Esophagus (tissue), 2 donors: Measurements from ENCODE around the gene CD300C. TPM values are rescaled to one million over a fixed set of nuclear protein-coding genes. Genes with fewer than 3 reads are reported as not detected.
"Not testable (repeated sequence)": the region's sequence is repeated elsewhere in the genome, so short reads cannot be mapped to it uniquely, and the experiment has no call there.

Experiments
- H3K27ac ChIP-seq, 2 donors: one replicate each; pipeline ENCODE4 v1.5.1; 2013; ENCODE audit warnings: low read depth in 2 of 2, mild to moderate bottlenecking in 2 of 2, inconsistent platforms in 1 of 2, low read length in 1 of 2, moderate library complexity in 1 of 2
- H3K27me3 ChIP-seq, 2 donors: one replicate each; pipeline ENCODE4 v1.6.1; 2013; ENCODE audit warnings: low read length in 2 of 2, control low read depth in 1 of 2, mild to moderate bottlenecking in 1 of 2; ENCODE audit not compliant: insufficient read depth in 2 of 2, control insufficient read depth in 1 of 2
- H3K36me3 ChIP-seq, 2 donors: one replicate each; pipeline ENCODE4 v1.6.1; 2013; ENCODE audit warnings: low read length in 1 of 2; ENCODE audit not compliant: control insufficient read depth in 2 of 2, insufficient read depth in 2 of 2
- H3K4me1 ChIP-seq, 2 donors: one replicate each; pipeline ENCODE4 v1.6.1; 2013; ENCODE audit warnings: low read length in 1 of 2; ENCODE audit not compliant: control insufficient read depth in 2 of 2, insufficient read depth in 2 of 2
- H3K4me3 ChIP-seq, 2 donors: one replicate each; pipeline ENCODE4 v1.5.1; 2013; ENCODE audit warnings: low read length in 2 of 2, mild to moderate bottlenecking in 2 of 2, low read depth in 1 of 2, moderate library complexity in 1 of 2
- H3K9me3 ChIP-seq, 2 donors: one replicate each; pipeline ENCODE4 v1.6.1; 2013; ENCODE audit warnings: mild to moderate bottlenecking in 2 of 2, low read depth in 1 of 2, low read length in 1 of 2, moderate library complexity in 1 of 2; ENCODE audit not compliant: control insufficient read depth in 2 of 2, insufficient read depth in 1 of 2
- WGBS, 2 donors: extraction: QIAGEN DNeasy Blood & Tissue Kit; methylation state at CpG; one replicate each; pipeline ENCODE4 v1.1.7; 2013; 5-methylcytosine and 5-hydroxymethylcytosine counted together
- polyA plus RNA-seq, 2 donors: library from polyadenylated mRNA; stranded (reverse); fragments of 200-250 nt; gene quantifications; one replicate each; pipeline ENCODE4 v1.2.3, GENCODE V29; 2013
- donor health status: healthy with polysubstance abuse.
- donor health status: Bipolar disorder and iron deficiency.

Gene CD300C
- polyA plus RNA-seq, 2 donors, result 0.04 to 0.14 TPM

- WGBS, 2 donors, result 73 to 76% methylated on average over 3 of the region's 3 CpGs
Observed at GRCh38 chr17:74520016-74520434, 25.9 kb downstream of the CD300C start.

DNA sequence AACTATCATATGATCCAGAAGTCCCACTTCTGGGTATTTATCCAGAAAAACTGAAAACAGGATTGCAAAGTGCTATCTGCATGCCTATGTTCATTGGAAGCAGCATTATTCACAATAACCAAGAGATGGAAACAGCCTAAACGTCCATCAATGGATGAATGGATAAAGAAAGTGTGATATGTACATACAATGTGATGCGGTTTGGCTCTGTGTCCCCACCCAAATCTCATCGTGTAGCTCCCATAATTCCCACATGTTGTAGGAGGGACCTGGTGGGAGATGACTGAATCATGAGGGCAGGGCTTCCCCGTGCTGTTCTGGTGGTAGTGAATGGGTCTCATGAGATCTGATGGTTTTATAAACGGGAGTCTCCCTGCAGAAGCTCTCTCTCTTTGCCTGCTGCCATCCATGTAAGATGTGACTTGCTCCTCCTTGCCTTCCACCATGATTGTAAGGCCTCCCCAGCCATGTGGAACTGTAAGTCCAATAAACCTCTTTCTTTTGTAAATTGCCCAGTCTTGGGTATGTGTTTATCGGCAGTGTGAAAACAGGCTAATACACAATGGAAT lies 27.4 kb downstream of the CD300C start:
- WGBS, 2 donors, result 77 to 81% methylated on average over 6 of the region's 6 CpGs
- H3K9me3 ChIP-seq, result peaks cover 7 to 24% of the 10 kb centered on the region in 2 donors
- not testable (repeated sequence) for H3K4me1 ChIP-seq, H3K27me3 ChIP-seq, H3K36me3 ChIP-seq, H3K4me3 ChIP-seq, H3K27ac ChIP-seq

More at GRCh38 chr17:74520016-74520434, 25.9 kb downstream of the CD300C start:
- H3K4me3 ChIP-seq, result no peak overlapping the region
- H3K9me3 ChIP-seq, result peaks cover 8 to 17% of the 10 kb centered on the region in 2 donors
- no peak overlapping the region for H3K27ac ChIP-seq
- no peaks in the 10 kb centered on the region for H3K27me3 ChIP-seq
- H3K36me3 ChIP-seq, result no peaks in the 10 kb centered on the region
- no peaks in the 10 kb centered on the region for H3K4me1 ChIP-seq

DNA sequence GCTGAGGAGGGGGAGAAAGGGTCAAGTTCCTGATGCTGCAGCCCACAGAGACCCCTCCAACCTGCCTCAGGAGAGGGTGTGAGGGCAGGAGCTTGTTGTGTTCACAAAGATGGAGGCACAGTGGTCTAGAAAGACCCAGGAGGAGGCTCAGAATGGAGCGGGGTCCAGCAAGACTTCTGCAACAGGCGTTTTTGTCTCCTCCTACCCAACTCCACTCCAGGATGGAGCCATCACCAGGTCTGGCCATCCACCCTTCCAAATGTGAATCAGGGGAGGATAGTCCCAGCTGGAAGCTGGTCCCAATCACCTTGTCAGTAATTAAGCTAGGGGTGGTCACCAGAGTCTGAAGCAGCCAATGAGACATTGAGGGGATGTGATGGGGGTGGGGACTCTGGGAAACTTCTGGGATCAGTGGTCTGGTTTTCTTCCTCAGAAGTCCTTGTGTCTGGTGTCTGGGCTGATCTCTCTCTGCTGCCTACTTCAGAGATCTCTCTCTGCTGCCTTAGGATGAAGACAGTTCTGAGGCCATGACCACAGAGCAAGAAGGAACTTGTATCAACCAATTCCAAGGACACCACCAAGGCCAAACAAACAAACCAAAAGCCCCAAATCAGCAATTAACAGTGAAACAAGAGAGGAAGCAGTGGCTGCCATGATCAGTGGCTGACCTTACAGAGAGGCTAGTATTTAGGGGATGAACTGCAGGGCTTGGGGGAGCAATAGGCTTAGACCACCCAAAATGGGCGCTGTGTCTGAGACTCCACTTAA lies 29.2 kb downstream of the CD300C start:
- H3K4me1 ChIP-seq, result no peaks in the 10 kb centered on the region
- H3K4me3 ChIP-seq, result no peak overlapping the region
- no peak overlapping the region for H3K27ac ChIP-seq
- peaks cover 0 to 11% of the 10 kb centered on the region in 2 donors for H3K9me3 ChIP-seq
- H3K36me3 ChIP-seq, result no peaks in the 10 kb centered on the region
- WGBS, 2 donors, result 88 to 91% methylated on average over 3 of the region's 3 CpGs
- no peaks in the 10 kb centered on the region for H3K27me3 ChIP-seq

DNA sequence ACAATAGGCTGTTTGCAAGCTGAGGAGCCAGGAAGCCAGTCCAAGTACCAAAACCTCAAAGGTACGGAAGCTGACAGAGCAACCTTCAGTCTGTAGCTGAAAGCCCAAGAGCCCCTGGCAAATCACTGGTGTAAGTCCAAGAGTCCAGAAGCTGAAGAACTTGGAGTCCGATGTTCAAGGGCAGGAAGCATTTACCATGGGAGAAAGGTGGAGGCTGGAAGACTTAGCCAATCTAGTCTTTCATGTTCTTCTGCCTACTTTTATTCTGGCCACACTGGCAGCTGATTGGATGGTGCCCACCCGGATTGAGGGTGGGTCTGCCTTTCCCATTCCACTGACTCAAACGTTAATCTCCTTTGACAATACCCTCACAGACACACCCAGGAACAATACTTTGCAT lies 30.0 kb downstream of the CD300C start:
- H3K27ac ChIP-seq, result no peak overlapping the region
- H3K4me3 ChIP-seq, result no peak overlapping the region
- no peaks in the 10 kb centered on the region for H3K36me3 ChIP-seq
- H3K9me3 ChIP-seq, result peaks cover 0 to 8% of the 10 kb centered on the region in 2 donors
- 61 to 72% methylated on average over 4 of the region's 4 CpGs for WGBS, 2 donors
- H3K27me3 ChIP-seq, result no peaks in the 10 kb centered on the region
- no peaks in the 10 kb centered on the region for H3K4me1 ChIP-seq

DNA sequence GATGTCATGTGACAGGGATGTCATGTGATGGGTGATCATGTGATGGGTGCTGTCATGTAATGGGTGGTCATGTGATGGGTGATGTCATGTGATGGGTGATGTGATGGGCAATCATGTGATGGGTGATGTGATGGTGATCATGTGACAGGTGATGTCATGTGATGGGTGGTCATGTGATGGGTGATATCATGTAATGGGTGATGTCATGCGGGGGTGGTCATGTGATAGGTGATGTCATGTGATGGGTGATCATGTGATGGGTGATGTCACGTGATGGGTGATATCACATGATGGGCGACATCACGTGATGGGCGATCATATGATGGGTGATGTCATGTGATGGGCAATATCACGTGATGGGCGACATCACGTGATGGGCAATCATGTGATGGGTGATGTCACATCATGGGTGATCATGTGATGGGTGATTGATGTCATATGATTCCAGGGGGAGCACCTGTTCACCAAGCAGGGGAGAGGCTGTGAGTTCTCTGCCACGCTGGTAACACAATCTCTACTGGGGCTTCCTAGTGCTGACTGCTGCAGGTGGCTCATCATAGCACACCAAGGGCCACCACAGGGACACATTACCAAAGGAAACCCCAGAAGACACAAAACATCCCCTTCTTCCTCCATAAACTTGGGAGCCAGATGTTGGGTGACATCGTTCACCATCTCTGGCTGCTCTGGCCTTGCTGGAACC lies 31.1 kb downstream of the CD300C start:
- no peaks in the 10 kb centered on the region for H3K27me3 ChIP-seq
- H3K36me3 ChIP-seq, result no peaks in the 10 kb centered on the region
- WGBS, 2 donors, result 91 to 95% methylated on average over 10 of the region's 10 CpGs
- H3K4me3 ChIP-seq, result no peak overlapping the region
- H3K4me1 ChIP-seq, result no peaks in the 10 kb centered on the region
- peaks cover 0 to 8% of the 10 kb centered on the region in 2 donors for H3K9me3 ChIP-seq
- no peak overlapping the region for H3K27ac ChIP-seq

GRCh38 chr17:74513987-74514631 lies 31.8 kb downstream of the CD300C start:
- Histone ChIP-seq H3K27me3 (no peaks in the 10 kb centered on the region), H3K9me3 (peaks cover 0 to 8% of the 10 kb centered on the region in 2 donors), H3K4me3 (no peak overlapping the region), H3K27ac (no peak overlapping the region), H3K36me3 (no peaks in the 10 kb centered on the region), H3K4me1 (no peaks in the 10 kb centered on the region)
- WGBS, 2 donors, result 9 to 91% methylated on average over 3 of the region's 3 CpGs

- WGBS, 2 donors, result 67 to 80% methylated on average over 7 of the region's 7 CpGs
- peaks cover 0 to 8% of the 10 kb centered on the region in 2 donors for H3K9me3 ChIP-seq
- no peaks in the 10 kb centered on the region for H3K4me1 ChIP-seq
- H3K4me3 ChIP-seq, result no peak overlapping the region
- no peaks in the 10 kb centered on the region for H3K36me3 ChIP-seq
- H3K27ac ChIP-seq, result no peak overlapping the region
- no peaks in the 10 kb centered on the region for H3K27me3 ChIP-seq
Observed at GRCh38 chr17:74512624-74513091, 33.3 kb downstream of the CD300C start.

DNA sequence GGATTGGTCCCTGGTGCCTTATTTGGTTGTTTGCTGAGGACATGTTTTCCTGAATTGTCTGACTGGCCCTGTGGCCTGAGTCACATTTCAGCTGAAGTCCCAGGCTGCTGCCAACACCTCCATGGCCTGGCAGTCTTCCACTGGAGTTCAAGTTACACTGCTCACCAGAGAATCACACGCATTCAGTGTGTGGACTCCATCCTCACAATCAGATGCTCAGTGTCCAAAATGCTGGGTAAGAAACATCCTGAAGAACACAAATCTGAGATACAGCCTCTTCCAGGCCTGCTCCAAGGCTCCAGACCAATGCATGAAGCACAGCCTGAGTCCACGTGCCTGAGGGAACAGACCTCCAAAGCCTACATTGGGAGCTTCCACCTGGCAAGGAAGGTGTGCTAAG lies 33.9 kb downstream of the CD300C start:
- Histone ChIP-seq H3K4me3 (no peak overlapping the region), H3K27me3 (no peaks in the 10 kb centered on the region), H3K36me3 (no peaks in the 10 kb centered on the region), H3K4me1 (no peaks in the 10 kb centered on the region), H3K9me3 (peaks cover 0 to 8% of the 10 kb centered on the region in 2 donors), H3K27ac (peak overlapping the region in 1 of 2 donors; percentile 15)
- WGBS, 2 donors, result 84 to 89% methylated on average over 2 of the region's 2 CpGs

GRCh38 chr17:74508156-74508555 lies 37.8 kb downstream of the CD300C start:
- H3K4me3 ChIP-seq, result no peak overlapping the region
- no peaks in the 10 kb centered on the region for H3K9me3 ChIP-seq

More at GRCh38 chr17:74508156-74508555, 37.8 kb downstream of the CD300C start:
- no peaks in the 10 kb centered on the region for H3K4me1 ChIP-seq
- H3K27ac ChIP-seq, result no peak overlapping the region
- no peaks in the 10 kb centered on the region for H3K27me3 ChIP-seq
- H3K36me3 ChIP-seq, result no peaks in the 10 kb centered on the region
